HepG2 (cell line): ENCODE measurements around the gene ANKIB1. TPM values are rescaled to one million over a fixed set of nuclear protein-coding genes. Genes with fewer than 3 reads are reported as not detected.

ENCODE experiments used
- ATAC-seq: fragments of 200-7000 bp; cut with Tn5 transposase; 3 replicates; pipeline ENCODE4 v1.9.1; 2020; ENCODE audit warnings: mild to moderate bottlenecking, moderate library complexity
- BruUV-seq: library from RNA; stranded (reverse); fragments of 400-500 nt; replicated peaks from 2 replicates; lab custom pipeline; 2021; lab: Mats Ljungman, UMichigan
- CTCF ChIA-PET: fragments of 300-600 bp; formaldehyde crosslinking; extraction: SDS; loops from one replicate; lab custom pipeline; 2021; ENCODE audit warnings: low total read pairs, inconsistent platforms, low intra/inter-chr PET ratio; lab: Yijun Ruan, JAX
- POLR2A ChIA-PET: fragments of 350-600 bp; sonication (Branson Sonifier 250); formaldehyde crosslinking; loops from one replicate; lab custom pipeline; 2020; ENCODE audit warnings: antibody characterized with exemption, inconsistent platforms; lab: Yijun Ruan, JAX
- DNase-seq: peaks from one replicate; pipeline ENCODE4 v3.0.0-alpha.2; 2015; ENCODE audit warnings: low spot score
- FAIRE-seq: peaks from 3 replicates; lab custom pipeline; 2011; peaks lifted over from hg19 to GRCh38; lab: Jason Lieb, UNC
- H2AFZ ChIP-seq: one replicate; pipeline ENCODE4 v1.6.1; 2011; ENCODE audit warnings: low read length, inconsistent platforms
- H3K27ac ChIP-seq: fragments of 300-600 bp; 3 replicates; pipeline ENCODE4 v1.8.0; 2011; ENCODE audit warnings: mixed run types, mild to moderate bottlenecking, mixed read lengths, low read length, inconsistent platforms; ENCODE audit not compliant: insufficient read depth; ENCODE audit errors: extremely low read length
- H3K27me3 ChIP-seq, 2 experiments: fragments of 200-600 bp in 1 of 2; 2 replicates in 1 of 2; 3 replicates in 1 of 2; pipeline versions ENCODE4 v1.6.0 to v1.8.0; 2011; ENCODE audit warnings: low read length in 2 of 2, mild to moderate bottlenecking in 2 of 2, moderate library complexity in 2 of 2, inconsistent platforms in 1 of 2; ENCODE audit not compliant: insufficient read depth in 2 of 2, control insufficient read depth in 1 of 2
- H3K36me3 ChIP-seq, 2 experiments: fragments of 200-600 bp in 1 of 2; replicated peaks in 1 of 2; 2 replicates in 1 of 2; 3 replicates in 1 of 2; pipeline versions ENCODE4 v1.5.1 to v1.8.0; 2011; ENCODE audit warnings: low read length in 2 of 2, inconsistent platforms in 1 of 2; ENCODE audit not compliant: insufficient read depth in 2 of 2, control insufficient read depth in 1 of 2
- H3K4me1 ChIP-seq: 2 replicates; pipeline ENCODE4 v1.5.1; 2012; ENCODE audit warnings: low read length, inconsistent platforms; ENCODE audit not compliant: insufficient read depth
- H3K4me2 ChIP-seq: 2 replicates; pipeline ENCODE4 v1.6.0; 2011; ENCODE audit warnings: low read depth, low read length, inconsistent platforms
- H3K4me3 ChIP-seq, 3 experiments: fragments of 200-600 bp in 1 of 3; sonication (generic), shearing (Covaris generic) in 1 of 3; replicated peaks in 1 of 3; 2 replicates each; pipeline ENCODE4 v1.5.1; 2011 to 2016; ENCODE audit warnings: low read length in 3 of 3, inconsistent platforms in 2 of 3, low read depth in 2 of 3, mild to moderate bottlenecking in 2 of 3, control low read depth in 1 of 3, mixed read lengths in 1 of 3; ENCODE audit not compliant: insufficient read depth in 1 of 3
- H3K79me2 ChIP-seq: one replicate; pipeline ENCODE4 v1.6.1; 2011; ENCODE audit warnings: low read length, inconsistent platforms; ENCODE audit not compliant: insufficient read depth
- H3K9ac ChIP-seq: 2 replicates; pipeline ENCODE4 v1.6.0; 2011; ENCODE audit warnings: mild to moderate bottlenecking, low read depth, low read length, inconsistent platforms; ENCODE audit not compliant: insufficient read depth
- H3K9me3 ChIP-seq: 2 replicates; pipeline ENCODE4 v1.5.1; 2012; ENCODE audit warnings: mild to moderate bottlenecking, low read length
- H4K20me1 ChIP-seq: 2 replicates; pipeline ENCODE4 v1.6.0; 2011; ENCODE audit warnings: inconsistent platforms, mild to moderate bottlenecking, low read length, moderate library complexity; ENCODE audit not compliant: insufficient read depth
- ATF5 ChIP-seq: sonication (generic); formaldehyde crosslinking; IDR thresholded peaks from 2 replicates; pipeline ENCODE4 v1.4.0; 2020; ENCODE audit warnings: mild to moderate bottlenecking, low read depth, missing genetic modification reagents
- MAX ChIP-seq: IDR thresholded peaks from 2 replicates; pipeline ENCODE4 v1.6.1; 2012; ENCODE audit warnings: inconsistent platforms
- NFRKB ChIP-seq: fragments of 450-650 bp; IDR thresholded peaks from 2 replicates; pipeline ENCODE4 v1.6.1; 2017
- RBFOX2 ChIP-seq: fragments of 200-400 bp; formaldehyde crosslinking; IDR thresholded peaks from 2 replicates; pipeline ENCODE4 v1.6.1; 2017; ENCODE audit warnings: low read depth, mild to moderate bottlenecking, low read length
- SNAPC5 ChIP-seq: sonication (generic); formaldehyde crosslinking; IDR thresholded peaks from 2 replicates; pipeline ENCODE4 v1.8.1; 2023; ENCODE audit warnings: mild to moderate bottlenecking, missing genetic modification reagents, borderline replicate concordance
- THYN1 ChIP-seq: sonication (generic); formaldehyde crosslinking; IDR thresholded peaks from 2 replicates; pipeline ENCODE4 v1.8.1; 2023; ENCODE audit warnings: low read depth, mild to moderate bottlenecking, moderate library complexity, missing genetic modification reagents, borderline replicate concordance
- ZBTB42 ChIP-seq: sonication (generic); formaldehyde crosslinking; IDR thresholded peaks from 2 replicates; pipeline ENCODE4 v1.5.0; 2020; ENCODE audit warnings: mild to moderate bottlenecking, missing genetic modification reagents
- ZEB1 ChIP-seq: IDR thresholded peaks from 2 replicates; pipeline ENCODE4 v1.6.1; 2012; ENCODE audit warnings: mild to moderate bottlenecking, low read depth, inconsistent platforms; ENCODE audit not compliant: insufficient replicate concordance
- ZNF605 ChIP-seq: sonication (generic); formaldehyde crosslinking; IDR thresholded peaks from 2 replicates; pipeline ENCODE4 v1.8.0; 2022; ENCODE audit warnings: mild to moderate bottlenecking, missing genetic modification reagents
- ZNF607 ChIP-seq: sonication (generic); formaldehyde crosslinking; IDR thresholded peaks from 2 replicates; pipeline ENCODE4 v1.5.1; 2020; ENCODE audit warnings: missing genetic modification reagents, mild to moderate bottlenecking, borderline replicate concordance
- ZNF841 ChIP-seq: sonication (generic); formaldehyde crosslinking; IDR thresholded peaks from 2 replicates; pipeline ENCODE4 v1.8.1; 2023; ENCODE audit warnings: missing genetic modification reagents, borderline replicate concordance
- WGBS: methylation state at CpG from one replicate; pipeline ENCODE4 v1.1.6; 2017; ENCODE audit warnings: low lambda C conversion rate; 5-methylcytosine and 5-hydroxymethylcytosine counted together
- in situ Hi-C: cut with HindIII; loops from 2 replicates; pipeline ENCODE4 v1.10.0; 2017; ENCODE audit warnings: low pct_unique_long_range_greater_than_20kb; ENCODE audit not compliant: extremely low pct_ligation_motif_present
- intact Hi-C: fragments of 100-400 bp; cut with micrococcal nuclease; formaldehyde crosslinking; loops from one replicate; pipeline ENCODE4 v1.10.0; 2022; ENCODE audit not compliant: unreplicated experiment
- polyA plus RNA-seq, 8 experiments: library from polyadenylated mRNA; depleted of rRNA in 3 of 8; stranded (reverse) in 7 of 8; unstranded in 1 of 8; fragments of >200 nt; fragmentation: Illumina TruSeq in 4 of 8; extraction: Trizol in 4 of 8; gene quantifications; 2 replicates each; pipeline versions ENCODE4 v1.2.1 to v1.2.3, GENCODE V29; 2011 to 2016; ENCODE audit warnings: low read depth in 4 of 8, missing spikeins in 1 of 8, mixed read lengths in 1 of 8; ENCODE audit not compliant: insufficient read depth in 1 of 8
- total RNA-seq, 5 experiments: library from RNA; depleted of rRNA; stranded (reverse); fragments of >200 nt; fragmentation: Illumina TruSeq; extraction: Trizol; gene quantifications; 2 replicates each; pipeline ENCODE4 v1.2.3, GENCODE V29; 2016; ENCODE audit warnings: low read depth in 1 of 5
- TF ChIP-seq, protein P1 (sequence below): sonication (generic); formaldehyde crosslinking; conservative IDR thresholded peaks from 2 replicates; pipeline ENCODE4 v1.4.0; 2020; ENCODE audit warnings: missing genetic modification reagents
- TF ChIP-seq, protein P2 (sequence below): sonication (generic); formaldehyde crosslinking; IDR thresholded peaks from 2 replicates; pipeline ENCODE4 v1.8.1; 2023; ENCODE audit warnings: mild to moderate bottlenecking, inconsistent platforms, moderate library complexity, missing genetic modification reagents, borderline replicate concordance

The ANKIB1 gene
- total and polyA plus RNA-seq, 2 of the 13 experiments (the other 11 are each of a cell fraction or from before 2014, with no cell fraction given): 28.7 to 29.6 TPM

- H4K20me1 ChIP-seq: no peaks in the 10 kb centered on the region
- no peak for FAIRE-seq
- no peak overlapping the region for H2AFZ ChIP-seq
- no peaks in the 10 kb centered on the region for H3K4me1 ChIP-seq
- intact Hi-C loops (no loop called here), in situ Hi-C loops (no loop called here)
- H3K79me2 ChIP-seq: peaks cover 18% of the 10 kb centered on the region
- ChIA-PET CTCF (no interaction called here), POLR2A (no interaction called here)
- ATAC-seq: no peak
- no peak overlapping the region for H3K9ac ChIP-seq
- H3K4me3 ChIP-seq: no peak overlapping the region
- H3K36me3 ChIP-seq: no peaks in the 10 kb centered on the region; a peak in 1 of 5 replicates
- 93% methylated on average over 2 of the region's 2 CpGs for WGBS
- peaks cover 10% of the 10 kb centered on the region for H3K9me3 ChIP-seq
- H3K4me2 ChIP-seq: no peak overlapping the region
- no peak overlapping the region for H3K27ac ChIP-seq
- no TSS peak for BruUV-seq
- no peaks in the 10 kb centered on the region for H3K27me3 ChIP-seq
- TF ChIP-seq ZNF605 (CRISPR knock-in tag) (no peak), ZNF607 (CRISPR knock-in tag) (no peak)
- TF ChIP-seq, protein P1, sequence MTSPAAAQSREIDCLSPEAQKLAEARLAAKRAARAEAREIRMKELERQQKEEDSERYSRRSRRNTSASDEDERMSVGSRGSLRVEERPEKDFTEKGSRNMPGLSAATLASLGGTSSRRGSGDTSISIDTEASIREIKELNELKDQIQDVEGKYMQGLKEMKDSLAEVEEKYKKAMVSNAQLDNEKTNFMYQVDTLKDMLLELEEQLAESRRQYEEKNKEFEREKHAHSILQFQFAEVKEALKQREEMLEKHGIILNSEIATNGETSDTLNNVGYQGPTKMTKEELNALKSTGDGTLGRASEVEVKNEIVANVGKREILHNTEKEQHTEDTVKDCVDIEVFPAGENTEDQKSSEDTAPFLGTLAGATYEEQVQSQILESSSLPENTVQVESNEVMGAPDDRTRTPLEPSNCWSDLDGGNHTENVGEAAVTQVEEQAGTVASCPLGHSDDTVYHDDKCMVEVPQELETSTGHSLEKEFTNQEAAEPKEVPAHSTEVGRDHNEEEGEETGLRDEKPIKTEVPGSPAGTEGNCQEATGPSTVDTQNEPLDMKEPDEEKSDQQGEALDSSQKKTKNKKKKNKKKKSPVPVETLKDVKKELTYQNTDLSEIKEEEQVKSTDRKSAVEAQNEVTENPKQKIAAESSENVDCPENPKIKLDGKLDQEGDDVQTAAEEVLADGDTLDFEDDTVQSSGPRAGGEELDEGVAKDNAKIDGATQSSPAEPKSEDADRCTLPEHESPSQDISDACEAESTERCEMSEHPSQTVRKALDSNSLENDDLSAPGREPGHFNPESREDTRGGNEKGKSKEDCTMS (CRISPR knock-in tag): no peak
- DNase-seq: no peak
Observed at GRCh38 chr7:92276460-92276864, 30.7 kb downstream of the ANKIB1 start.

GRCh38 chr7:92279396-92280031, 33.7 kb downstream of the ANKIB1 start:
- ATAC-seq: no peak
- ChIA-PET POLR2A (no interaction called here), CTCF (no interaction called here)
- H3K27ac ChIP-seq: no peak overlapping the region
- H3K4me1 ChIP-seq: no peaks in the 10 kb centered on the region
- no peak overlapping the region for H3K4me3 ChIP-seq
- no peaks in the 10 kb centered on the region for H4K20me1 ChIP-seq
- in situ Hi-C loops: no loop called here
- H2AFZ ChIP-seq: no peak overlapping the region
- no peak for DNase-seq
- WGBS: 85% methylated on average over 2 of the region's 2 CpGs
- no TSS peak for BruUV-seq
- FAIRE-seq: no peak
- no peaks in the 10 kb centered on the region for H3K27me3 ChIP-seq
- intact Hi-C loops: no loop called here
- H3K36me3 ChIP-seq: no peaks in the 10 kb centered on the region; a peak in 1 of 5 replicates
- H3K9me3 ChIP-seq: peaks cover 10% of the 10 kb centered on the region
- H3K79me2 ChIP-seq: peaks cover 20% of the 10 kb centered on the region
- H3K4me2 ChIP-seq: no peak overlapping the region
- no peak overlapping the region for H3K9ac ChIP-seq
- TF ChIP-seq ATF5 (CRISPR knock-in tag) (no peak), NFRKB (no peak), ZEB1 (no peak), ZBTB42 (no peak), THYN1 (no peak), ZNF841 (CRISPR knock-in tag) (no peak), SNAPC5 (no peak), RBFOX2 (no peak), MAX (no peak)
- TF ChIP-seq, protein P2, sequence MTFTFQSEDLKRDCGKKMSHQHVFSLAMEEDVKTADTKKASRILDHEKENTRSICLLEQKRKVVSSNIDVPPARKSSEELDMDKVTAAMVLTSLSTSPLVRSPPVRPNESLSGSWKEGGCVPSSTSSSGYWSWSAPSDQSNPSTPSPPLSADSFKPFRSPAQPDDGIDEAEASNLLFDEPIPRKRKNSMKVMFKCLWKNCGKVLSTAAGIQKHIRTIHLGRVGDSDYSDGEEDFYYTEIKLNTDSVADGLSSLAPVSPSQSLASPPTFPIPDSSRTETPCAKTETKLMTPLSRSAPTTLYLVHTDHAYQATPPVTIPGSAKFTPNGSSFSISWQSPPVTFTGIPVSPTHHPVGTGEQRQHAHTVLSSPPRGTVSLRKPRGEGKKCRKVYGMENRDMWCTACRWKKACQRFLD (CRISPR knock-in tag): no peak
